DND-41 (cell line): ENCODE data around the gene RHOH.

ENCODE experiments used
- ATAC-seq: fragments of 200-7000 bp; cut with Tn5 transposase; 3 replicates; pipeline ENCODE4 v1.9.1; 2021; ENCODE audit warnings: low read depth; ENCODE audit not compliant: insufficient read depth
- DNase-seq: peaks from one replicate; pipeline ENCODE4 v3.0.0-alpha.2; 2020
- H2AFZ ChIP-seq: 2 replicates; pipeline ENCODE4 v1.6.0; 2012; ENCODE audit warnings: low read depth, low read length
- H3K27ac ChIP-seq: 2 replicates; pipeline ENCODE4 v1.5.1; 2012; ENCODE audit warnings: low read length, inconsistent platforms
- H3K27me3 ChIP-seq: fragments of 200-600 bp; sonication (generic); 2 replicates; pipeline ENCODE4 v1.6.0; 2012; ENCODE audit warnings: low read length, mild to moderate bottlenecking, inconsistent platforms; ENCODE audit not compliant: insufficient read depth, poor library complexity
- H3K36me3 ChIP-seq: 2 replicates; pipeline ENCODE4 v1.5.1; 2012; ENCODE audit warnings: low read length, inconsistent platforms; ENCODE audit not compliant: insufficient read depth
- H3K4me1 ChIP-seq: 2 replicates; pipeline ENCODE4 v1.5.1; 2012; ENCODE audit warnings: mild to moderate bottlenecking, low read length; ENCODE audit not compliant: insufficient read depth
- H3K4me2 ChIP-seq: 2 replicates; pipeline ENCODE4 v1.6.0; 2012; ENCODE audit warnings: mild to moderate bottlenecking, moderate library complexity, low read length, inconsistent platforms; ENCODE audit not compliant: insufficient read depth
- H3K4me3 ChIP-seq, 2 experiments: fragments of 200-600 bp in 1 of 2; shearing (Covaris generic) in 1 of 2; 2 replicates each; pipeline ENCODE4 v1.5.1; 2012 to 2016; ENCODE audit warnings: inconsistent platforms in 2 of 2, low read length in 2 of 2, mild to moderate bottlenecking in 2 of 2, low read depth in 1 of 2, moderate library complexity in 1 of 2
- H3K79me2 ChIP-seq: 2 replicates; pipeline ENCODE4 v1.6.0; 2012; ENCODE audit warnings: low read length, inconsistent platforms; ENCODE audit not compliant: insufficient read depth
- H3K9ac ChIP-seq: 2 replicates; pipeline ENCODE4 v1.6.0; 2012; ENCODE audit warnings: low read depth, mild to moderate bottlenecking, inconsistent platforms, low read length, moderate library complexity
- H3K9me3 ChIP-seq: 2 replicates; pipeline ENCODE4 v1.5.1; 2012; ENCODE audit warnings: low read length, moderate library complexity, mild to moderate bottlenecking, inconsistent platforms; ENCODE audit not compliant: insufficient read depth, severe bottlenecking
- H4K20me1 ChIP-seq: 2 replicates; pipeline ENCODE4 v1.6.0; 2012; ENCODE audit warnings: low read length; ENCODE audit not compliant: insufficient read depth
- CTCF ChIP-seq: IDR thresholded peaks from 2 replicates; pipeline ENCODE4 v1.5.1; 2012; ENCODE audit warnings: borderline replicate concordance, low read length, moderate library complexity, mild to moderate bottlenecking; ENCODE audit not compliant: poor library complexity, severe bottlenecking; ENCODE audit errors: extremely low read depth
- EZH2 ChIP-seq: IDR thresholded peaks from 3 replicates; pipeline ENCODE4 v1.6.1; 2012; ENCODE audit warnings: borderline replicate concordance, low read depth, mild to moderate bottlenecking, moderate library complexity, low read length, inconsistent platforms; ENCODE audit not compliant: severe bottlenecking

The RHOH gene

DNA sequence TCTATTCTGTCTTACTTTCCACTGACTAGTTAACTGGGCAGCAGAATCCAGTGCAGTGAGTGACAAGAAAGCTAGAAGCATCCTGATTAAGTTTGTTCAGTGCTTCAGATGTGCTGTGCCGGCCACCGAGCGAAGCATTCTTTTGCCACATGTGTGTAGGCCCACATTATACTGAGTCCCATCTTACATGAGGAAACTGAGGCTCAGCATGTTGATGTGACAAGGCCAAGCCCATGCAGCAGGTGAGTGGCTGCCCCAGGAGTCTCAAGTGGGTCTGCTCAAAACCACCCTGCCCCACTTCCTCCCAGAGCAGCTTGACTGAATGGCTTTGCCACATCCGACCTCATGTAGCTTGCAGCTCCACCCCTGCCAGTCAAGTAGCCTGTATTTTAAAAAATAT, 50.5 kb downstream of the RHOH start:
- peaks cover 50% of the 10 kb centered on the region for H3K36me3 ChIP-seq

GRCh38 chr4:40251366-40251765, 54.5 kb downstream of the RHOH start:
- DNase-seq, result no peak
- Histone ChIP-seq H3K9ac (no peak overlapping the region), H3K36me3 (peaks cover 9% of the 10 kb centered on the region; the same call in 1 of the 2 replicates), H3K4me2 (no peak overlapping the region), H3K9me3 (no peaks in the 10 kb centered on the region), H3K4me3 (no peak overlapping the region), H3K79me2 (peaks cover 1% of the 10 kb centered on the region; the same call in 1 of the 2 replicates), H3K4me1 (no peaks in the 10 kb centered on the region), H3K27me3 (no peaks in the 10 kb centered on the region), H3K27ac (no peak overlapping the region), H2AFZ (no peak overlapping the region), H4K20me1 (peaks cover 5% of the 10 kb centered on the region)
- TF ChIP-seq EZH2 (no peak), CTCF (no peak)
- no peak for ATAC-seq

More for the DNA sequence above, 50.5 kb downstream of the RHOH start:
- no peak for TF ChIP-seq CTCF
- TF ChIP-seq EZH2, result no peak
- Histone ChIP-seq H3K4me2 (no peak overlapping the region), H3K4me3 (no peak overlapping the region), H3K4me1 (no peaks in the 10 kb centered on the region), H4K20me1 (peaks cover 41% of the 10 kb centered on the region), H3K9ac (no peak overlapping the region), H3K27me3 (no peaks in the 10 kb centered on the region), H3K9me3 (no peaks in the 10 kb centered on the region), H3K79me2 (peaks cover 37% of the 10 kb centered on the region), H3K27ac (peak overlapping the region; percentile 3; the same call in 1 of the 2 replicates), H2AFZ (no peak overlapping the region)
- ATAC-seq (peak; percentile 85), DNase-seq (peak; percentile 71)

GRCh38 chr4:40253906-40254305, 57.1 kb downstream of the RHOH start:
- peaks cover 6% of the 10 kb centered on the region for H3K4me1 ChIP-seq
- TF ChIP-seq EZH2 (no peak), CTCF (no peak)

More at GRCh38 chr4:40253906-40254305, 57.1 kb downstream of the RHOH start:
- Histone ChIP-seq H3K4me2 (no peak overlapping the region), H3K9me3 (no peaks in the 10 kb centered on the region), H3K36me3 (no peaks in the 10 kb centered on the region), H3K27ac (no peak overlapping the region), H2AFZ (no peak overlapping the region), H3K27me3 (no peaks in the 10 kb centered on the region), H4K20me1 (no peaks in the 10 kb centered on the region), H3K4me3 (no peak overlapping the region), H3K9ac (no peak overlapping the region), H3K79me2 (no peaks in the 10 kb centered on the region)
- no peak for ATAC-seq
- no peak for DNase-seq
